Muscle layer of duodenum (tissue), 2 donors: ENCODE results near the gene LGALS3.

ENCODE experiments used
- H3K27ac ChIP-seq: one replicate; pipeline ENCODE4 v1.7.0; 2013; ENCODE audit warnings: mild to moderate bottlenecking, low read length
- H3K27me3 ChIP-seq: one replicate; pipeline ENCODE4 v1.7.0; 2013; ENCODE audit warnings: low read depth, mild to moderate bottlenecking, control low read depth, low read length
- H3K36me3 ChIP-seq, 2 donors: one replicate each; pipeline ENCODE4 v1.7.0; 2013; ENCODE audit warnings: low read length in 2 of 2, control low read depth in 1 of 2, mild to moderate bottlenecking in 1 of 2; ENCODE audit not compliant: insufficient read depth in 2 of 2, control insufficient read depth in 1 of 2
- H3K4me1 ChIP-seq, 2 donors: one replicate each; pipeline ENCODE4 v1.7.0; 2013; ENCODE audit warnings: low read length in 2 of 2, mild to moderate bottlenecking in 2 of 2, control low read depth in 1 of 2, moderate library complexity in 1 of 2; ENCODE audit not compliant: insufficient read depth in 2 of 2, control insufficient read depth in 1 of 2
- H3K4me3 ChIP-seq, 2 donors: one replicate each; pipeline ENCODE4 v1.7.0; 2013; ENCODE audit warnings: low read length in 2 of 2, low read depth in 1 of 2, mild to moderate bottlenecking in 1 of 2
- H3K9me3 ChIP-seq, 2 donors: one replicate each; pipeline ENCODE4 v1.7.0; 2013; ENCODE audit warnings: low read length in 2 of 2, control low read depth in 1 of 2, mild to moderate bottlenecking in 1 of 2; ENCODE audit not compliant: control insufficient read depth in 1 of 2
- donor health status: healthy.

LGALS3 gene

DNA sequence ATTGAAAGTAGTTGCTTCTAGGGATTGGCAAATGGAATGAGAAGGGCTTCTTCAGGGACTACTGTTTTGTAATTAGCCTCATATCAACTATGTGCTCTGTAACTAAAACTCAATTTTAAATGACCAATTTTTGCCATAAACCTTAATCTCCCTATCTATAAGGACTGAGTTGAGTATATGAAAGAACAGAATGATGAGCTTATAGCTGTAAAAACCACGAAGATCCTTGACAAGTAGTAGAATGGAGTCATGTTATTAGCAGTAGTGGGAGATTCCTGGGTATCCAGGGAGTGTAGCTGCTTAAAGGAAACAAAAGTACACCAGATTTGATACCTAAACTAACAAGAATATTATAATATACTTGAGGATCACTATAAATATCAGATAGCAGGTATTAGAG lies 28.0 kb downstream of the LGALS3 start:
- Histone ChIP-seq H3K27me3 (no peaks in the 10 kb centered on the region), H3K4me3 (no peak overlapping the region), H3K36me3 (no peaks in the 10 kb centered on the region), H3K27ac (no peak overlapping the region), H3K9me3 (no peaks in the 10 kb centered on the region), H3K4me1 (no peaks in the 10 kb centered on the region)

DNA sequence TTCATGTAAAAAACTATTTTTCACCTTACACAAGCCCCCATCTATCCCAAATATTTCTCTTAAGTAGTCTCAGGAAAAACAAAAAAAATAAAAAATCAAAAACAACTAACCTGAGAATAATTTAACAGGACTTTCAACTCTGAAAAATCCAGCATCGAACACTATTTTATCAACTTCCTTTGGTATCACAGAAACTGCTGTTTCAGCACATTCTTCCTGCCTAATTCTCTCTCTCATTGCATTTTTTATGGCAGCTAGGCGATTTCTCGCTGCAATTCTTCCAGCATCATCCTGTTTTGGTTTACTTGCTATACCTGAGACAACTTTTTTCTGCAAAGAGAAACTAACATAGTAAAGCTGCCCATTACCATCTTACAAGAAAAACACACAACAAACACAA lies 29.4 kb downstream of the LGALS3 start:
- no peaks in the 10 kb centered on the region for H3K9me3 ChIP-seq
- no peak overlapping the region for H3K27ac ChIP-seq
- H3K4me3 ChIP-seq = no peak overlapping the region
- no peaks in the 10 kb centered on the region for H3K4me1 ChIP-seq
- H3K36me3 ChIP-seq = no peaks in the 10 kb centered on the region
- no peaks in the 10 kb centered on the region for H3K27me3 ChIP-seq

DNA sequence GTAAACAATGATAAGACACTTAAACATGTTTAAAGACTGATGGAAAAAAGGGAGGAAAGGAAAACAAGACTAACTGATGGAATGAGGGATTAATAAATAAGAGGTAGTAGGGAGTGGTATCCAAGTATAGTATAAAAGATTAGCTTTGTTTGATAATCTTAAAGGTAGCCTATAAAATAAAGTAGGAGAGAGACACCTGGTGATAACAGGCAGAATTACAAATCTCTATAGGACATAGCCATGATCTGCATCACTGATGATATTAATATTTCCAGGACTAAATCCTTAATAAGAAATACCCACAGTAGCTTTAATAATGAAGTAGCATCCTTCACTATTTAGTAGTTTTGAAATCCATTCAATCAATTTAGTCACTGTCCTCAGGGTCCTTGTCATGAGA lies 31.9 kb downstream of the LGALS3 start:
- H3K4me1 ChIP-seq = no peaks in the 10 kb centered on the region

DNA sequence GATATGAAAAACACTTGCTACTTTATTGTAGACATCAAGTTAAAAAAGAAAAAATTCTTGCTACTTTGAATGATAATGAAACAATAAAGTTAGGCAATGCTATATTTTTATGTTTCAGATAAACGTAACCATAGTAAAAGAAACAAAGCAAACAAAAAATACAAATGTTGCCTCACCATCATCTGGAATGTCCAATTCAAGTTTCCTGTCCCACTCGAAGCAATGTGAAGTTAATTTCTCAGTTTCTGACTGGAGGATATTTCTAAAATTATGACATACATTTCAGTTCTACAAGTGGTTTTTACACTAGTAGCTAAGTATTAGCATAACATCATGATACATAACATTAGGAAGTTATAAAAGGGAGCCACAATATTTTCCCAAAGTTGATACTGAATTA lies 41.5 kb downstream of the LGALS3 start:
- H3K36me3 ChIP-seq = no peaks in the 10 kb centered on the region
- H3K4me1 ChIP-seq = no peaks in the 10 kb centered on the region
- H3K4me3 ChIP-seq = no peak overlapping the region
- no peaks in the 10 kb centered on the region for H3K9me3 ChIP-seq
- no peak overlapping the region for H3K27ac ChIP-seq
- no peaks in the 10 kb centered on the region for H3K27me3 ChIP-seq

More for the DNA sequence above, 31.9 kb downstream of the LGALS3 start:
- H3K4me3 ChIP-seq = no peak overlapping the region
- H3K27me3 ChIP-seq = no peaks in the 10 kb centered on the region
- H3K27ac ChIP-seq = no peak overlapping the region
- no peaks in the 10 kb centered on the region for H3K9me3 ChIP-seq
- no peaks in the 10 kb centered on the region for H3K36me3 ChIP-seq

DNA sequence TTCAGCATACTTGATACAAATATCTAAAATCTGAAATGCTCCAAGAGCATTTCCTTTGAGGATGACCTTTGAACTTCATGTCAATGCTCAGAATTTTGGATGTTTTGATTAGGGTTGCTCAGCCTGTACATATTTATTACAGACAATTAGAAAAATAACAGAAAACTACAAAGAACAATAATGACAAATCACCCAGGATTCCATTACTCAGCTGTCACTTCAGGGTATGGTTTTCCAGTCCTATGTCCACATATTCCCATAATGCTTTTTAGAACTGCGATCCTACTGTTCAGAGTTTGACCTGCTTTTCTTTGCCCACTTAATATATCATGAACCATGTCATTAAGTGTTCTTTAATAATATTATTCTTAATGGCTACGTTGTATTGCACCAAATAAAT lies 51.0 kb downstream of the LGALS3 start:
- no peak overlapping the region for H3K4me3 ChIP-seq
- H3K27ac ChIP-seq = no peak overlapping the region
- H3K27me3 ChIP-seq = no peaks in the 10 kb centered on the region
- no peaks in the 10 kb centered on the region for H3K36me3 ChIP-seq
- no peaks in the 10 kb centered on the region for H3K9me3 ChIP-seq
- H3K4me1 ChIP-seq = no peaks in the 10 kb centered on the region

DNA sequence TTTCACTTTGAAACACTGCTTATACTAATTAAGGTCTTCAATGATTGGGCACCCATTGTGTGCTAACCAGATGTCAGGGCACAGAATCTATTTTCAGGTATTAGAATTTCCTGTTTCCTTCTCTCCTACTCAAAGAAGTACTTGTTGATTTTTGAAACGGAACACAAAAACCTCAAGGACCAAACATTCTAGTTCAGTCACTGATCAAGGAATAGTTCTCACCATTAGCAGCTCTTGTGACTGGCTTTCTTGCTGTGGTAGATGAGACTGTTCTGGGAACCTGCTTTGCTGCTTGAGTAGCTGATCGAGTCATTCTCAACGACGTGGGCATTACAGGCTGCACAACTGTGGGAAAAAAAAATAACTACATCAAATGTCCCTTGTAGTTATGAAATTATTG lies 51.4 kb downstream of the LGALS3 start:
- H3K27me3 ChIP-seq = no peaks in the 10 kb centered on the region
- H3K4me3 ChIP-seq = no peak overlapping the region
- H3K27ac ChIP-seq = no peak overlapping the region
- H3K36me3 ChIP-seq = no peaks in the 10 kb centered on the region
- H3K9me3 ChIP-seq = no peaks in the 10 kb centered on the region
- H3K4me1 ChIP-seq = no peaks in the 10 kb centered on the region

DNA sequence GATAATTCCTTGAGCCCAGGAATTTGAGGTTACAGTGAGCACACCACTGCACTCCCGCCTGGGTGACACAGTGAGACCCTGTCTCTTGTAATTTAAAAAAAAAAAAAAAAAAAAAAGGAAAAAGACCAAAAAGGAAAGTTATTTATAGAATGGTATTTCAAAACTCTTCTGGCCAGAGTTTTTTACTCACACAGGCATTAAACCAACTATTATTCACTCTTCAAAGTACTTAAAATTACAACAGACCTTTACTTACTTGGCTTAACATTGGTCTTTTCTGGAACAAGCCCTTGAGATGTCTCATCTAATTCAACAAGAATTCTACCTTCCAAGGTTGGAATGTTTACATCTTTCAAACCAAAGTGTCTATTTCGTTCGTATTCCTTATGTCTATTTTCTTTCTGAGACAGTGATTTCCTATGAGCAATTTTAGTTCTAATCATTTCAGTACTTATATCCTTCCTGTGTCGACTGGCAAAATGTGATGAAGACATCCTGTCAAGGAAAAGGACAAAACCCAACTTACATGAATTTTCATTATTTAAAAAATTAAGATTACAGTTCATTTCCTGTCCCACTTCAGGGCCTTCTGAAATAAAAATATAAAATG lies 59.7 kb downstream of the LGALS3 start:
- Histone ChIP-seq H3K27ac (no peak overlapping the region), H3K4me1 (peaks cover 0 to 7% of the 10 kb centered on the region in 2 donors), H3K9me3 (no peaks in the 10 kb centered on the region), H3K36me3 (no peaks in the 10 kb centered on the region), H3K27me3 (no peaks in the 10 kb centered on the region), H3K4me3 (no peak overlapping the region)

DNA sequence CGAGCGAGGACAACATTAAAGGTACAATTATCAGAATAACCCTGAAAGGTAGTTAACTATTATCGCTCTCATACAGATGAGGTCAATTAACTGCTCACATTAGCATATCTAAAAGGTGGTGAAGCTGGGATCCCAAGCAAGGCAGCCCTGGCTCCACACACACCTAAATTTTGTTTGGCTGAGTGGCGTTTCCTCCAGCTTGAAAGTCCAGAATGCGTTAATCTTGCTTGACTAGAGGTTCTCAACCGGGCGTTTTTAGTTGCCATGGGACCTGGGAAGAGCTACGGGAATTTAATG lies 61.8 kb downstream of the LGALS3 start:
- Histone ChIP-seq H3K4me3 (peak overlapping the region; percentile 75 to 78), H3K27ac (no peak overlapping the region), H3K9me3 (no peaks in the 10 kb centered on the region), H3K27me3 (no peaks in the 10 kb centered on the region), H3K4me1 (peaks cover 0 to 7% of the 10 kb centered on the region in 2 donors), H3K36me3 (no peaks in the 10 kb centered on the region)

DNA sequence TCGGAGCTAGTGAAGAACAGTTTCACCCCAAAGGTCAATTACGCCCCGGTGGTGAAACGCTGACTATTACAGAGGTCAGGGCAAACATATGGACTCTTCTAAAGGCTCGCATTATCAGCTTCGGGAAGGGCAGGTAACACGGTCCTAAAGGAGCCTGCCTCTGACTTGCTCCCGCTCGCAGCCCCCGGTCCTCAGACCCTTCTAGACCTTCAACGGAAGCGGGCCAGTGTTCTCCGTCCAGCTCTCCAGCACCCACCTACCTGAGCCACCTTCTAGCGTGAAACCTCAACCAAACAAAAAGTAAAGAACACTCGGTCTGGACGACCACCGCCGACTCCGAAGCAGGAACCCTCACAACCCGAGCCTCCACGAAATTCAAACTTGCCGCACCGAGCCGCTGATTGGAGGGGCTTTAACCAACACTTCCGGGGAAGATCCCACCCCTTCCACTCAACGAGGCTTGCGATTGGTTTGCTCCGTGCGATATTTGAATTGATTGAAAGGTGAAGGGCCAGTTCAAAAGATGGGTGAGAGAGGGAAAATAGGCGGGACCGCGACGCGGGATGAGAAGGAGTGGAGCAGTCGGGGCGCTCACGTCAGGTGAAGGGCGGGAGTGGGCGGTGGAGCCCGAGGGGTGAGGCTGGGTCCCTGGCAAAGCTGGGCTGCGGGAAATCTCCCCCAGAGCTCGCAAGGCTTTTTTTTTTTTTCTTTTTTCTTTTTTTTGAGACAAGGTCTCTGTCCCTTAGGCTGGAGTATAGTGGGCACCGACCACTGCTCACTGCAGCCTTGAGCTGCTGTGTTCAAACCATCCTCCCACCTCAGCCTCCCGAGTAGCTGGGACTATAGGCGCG lies 62.4 kb downstream of the LGALS3 start, which contains the start of gene DLGAP5:
TSS of gene DLGAP5 (minus strand) at position 383 of the 851 bp plus-strand sequence. CDS start 2,406 bp downstream, outside the sequence.
- peak within 1 kb of the TSS; percentile 75 to 78 for H3K4me3 ChIP-seq
- H3K27ac ChIP-seq = peak within 1 kb of the TSS; percentile 37
- no peaks in the 10 kb centered on the region for H3K9me3 ChIP-seq
- H3K36me3 ChIP-seq = no peaks in the 10 kb centered on the region
- H3K4me1 ChIP-seq = peaks cover 0 to 7% of the 10 kb centered on the region in 2 donors
- H3K27me3 ChIP-seq = no peaks in the 10 kb centered on the region

DNA sequence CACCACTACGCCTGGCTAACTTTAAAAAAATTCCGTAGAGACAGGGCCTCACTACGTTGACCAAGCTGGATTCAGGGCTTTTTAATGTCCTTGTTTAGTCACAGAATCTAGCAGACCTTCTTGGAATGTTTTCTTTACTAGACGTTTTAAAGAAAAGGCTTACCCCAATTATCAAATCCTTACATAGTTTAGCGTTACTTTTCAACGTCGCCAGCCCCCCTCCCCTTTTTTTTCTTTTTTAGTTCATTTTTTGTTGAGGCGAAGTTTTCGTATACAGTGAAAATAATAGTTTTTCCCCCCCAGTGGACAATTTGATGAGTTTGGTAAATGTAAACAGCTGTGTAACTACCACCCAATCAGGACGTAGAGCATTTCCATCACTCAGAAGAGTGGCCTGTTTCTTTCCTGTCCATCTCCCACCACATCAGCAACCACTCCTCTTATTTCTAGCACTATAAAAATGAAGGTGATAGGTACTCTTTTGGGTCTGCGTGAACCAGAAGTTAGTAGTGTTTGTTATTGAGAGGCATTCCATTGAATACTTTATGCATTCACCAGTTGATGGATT lies 63.1 kb downstream of the LGALS3 start:
- peaks cover 0 to 7% of the 10 kb centered on the region in 2 donors for H3K4me1 ChIP-seq
- H3K9me3 ChIP-seq = no peaks in the 10 kb centered on the region
- no peaks in the 10 kb centered on the region for H3K27me3 ChIP-seq
- H3K36me3 ChIP-seq = no peaks in the 10 kb centered on the region
- peak overlapping the region; percentile 37 for H3K27ac ChIP-seq
- peak overlapping the region; percentile 75 to 78 for H3K4me3 ChIP-seq

DNA sequence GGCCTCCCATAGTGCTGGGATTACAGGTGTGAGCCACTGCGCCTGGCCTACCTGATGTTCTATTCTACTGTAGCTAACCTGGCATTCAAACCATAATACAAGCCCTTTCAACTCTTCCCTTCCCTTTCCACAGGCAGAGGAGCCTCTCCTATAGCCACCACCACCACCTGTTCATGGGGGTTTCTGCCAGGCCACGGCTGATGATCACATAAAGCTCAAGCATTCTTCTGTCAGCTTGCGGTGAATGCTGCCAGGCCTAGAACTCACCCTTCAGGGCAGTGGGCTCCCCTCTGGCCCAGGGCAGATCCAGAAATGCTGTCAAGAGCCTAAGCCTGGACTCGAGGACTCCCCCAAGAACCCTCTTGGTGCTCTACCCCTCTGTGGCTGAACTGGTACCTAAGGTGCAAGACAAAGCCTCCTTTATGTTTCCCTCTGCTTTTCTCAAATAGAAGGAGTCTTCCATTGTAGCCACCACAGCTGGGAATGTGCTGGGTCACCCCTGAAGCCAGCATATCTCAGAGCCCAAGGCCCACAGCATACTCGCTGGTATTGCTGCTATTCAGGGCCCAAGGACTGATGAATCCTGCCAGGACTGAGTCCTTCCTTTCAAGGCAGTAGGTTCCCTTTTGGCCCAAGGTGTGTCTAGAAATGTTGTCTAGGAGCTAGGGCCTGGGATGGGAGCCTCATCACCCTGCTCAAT lies 65.8 kb downstream of the LGALS3 start:
- no peaks in the 10 kb centered on the region for H3K36me3 ChIP-seq
- no peaks in the 10 kb centered on the region for H3K9me3 ChIP-seq
- H3K27me3 ChIP-seq = no peaks in the 10 kb centered on the region
- H3K27ac ChIP-seq = no peak overlapping the region
- peaks cover 0 to 7% of the 10 kb centered on the region in 2 donors for H3K4me1 ChIP-seq
- no peak overlapping the region for H3K4me3 ChIP-seq
